HS-27A (cell line): ENCODE data around the gene EXOSC10.
A peak's percentile ranks its signal among the peaks of the same experiment; 100 is the strongest.
"Not testable (repeated sequence)": the region's sequence is repeated elsewhere in the genome, so short reads cannot be mapped to it uniquely, and the experiment has no call there.

ENCODE experiments used
- DNase-seq: peaks from one replicate; pipeline ENCODE4 v3.0.0-alpha.2; 2012; ENCODE audit warnings: low read depth, missing footprints

Gene EXOSC10

DNA sequence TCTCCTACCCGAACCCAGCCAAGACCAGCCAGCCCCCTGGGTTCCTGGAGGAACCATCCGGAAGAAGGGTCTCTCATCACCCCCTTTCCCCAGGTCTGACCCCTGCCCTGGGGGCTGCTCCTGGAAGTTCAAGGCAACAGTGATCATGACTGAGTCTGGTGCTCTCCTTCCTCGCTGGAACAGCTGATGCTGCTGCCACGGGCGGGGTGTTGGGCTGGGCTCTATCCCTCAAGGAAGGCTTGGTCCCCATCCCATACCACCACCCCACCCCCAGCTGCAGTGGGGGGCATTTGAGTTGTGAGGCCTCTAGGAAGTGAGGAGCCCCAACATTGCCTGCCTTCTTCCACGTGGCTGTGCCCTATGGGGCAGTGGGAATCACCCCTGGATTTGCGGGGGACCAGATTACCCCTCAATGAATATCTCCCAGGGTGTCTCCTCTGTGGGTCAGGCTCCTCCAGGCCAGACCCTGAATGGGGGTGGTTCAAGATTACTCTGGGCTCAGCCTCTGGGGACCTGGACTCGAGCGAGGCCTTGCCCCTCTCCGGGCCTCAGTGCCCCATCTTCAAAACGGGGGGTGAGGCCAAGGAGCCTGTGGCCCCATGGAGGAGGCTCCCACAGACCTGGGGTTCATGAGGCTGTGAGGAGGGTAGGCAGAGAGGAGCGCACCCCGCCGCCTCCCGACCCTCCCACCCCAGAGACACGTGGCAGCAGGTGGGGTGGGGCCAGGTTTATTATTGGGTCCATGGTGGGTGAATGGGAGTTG lies 55.4 kb downstream of the EXOSC10 start:
- DNase-seq: no peak

GRCh38 chr1:11042995-11043874 lies 56.4 kb downstream of the EXOSC10 start:
- DNase-seq: no peak

- DNase-seq: no peak
These were observed 57.6 kb downstream of the EXOSC10 start for GRCh38 chr1:11042065-11042464.

DNA sequence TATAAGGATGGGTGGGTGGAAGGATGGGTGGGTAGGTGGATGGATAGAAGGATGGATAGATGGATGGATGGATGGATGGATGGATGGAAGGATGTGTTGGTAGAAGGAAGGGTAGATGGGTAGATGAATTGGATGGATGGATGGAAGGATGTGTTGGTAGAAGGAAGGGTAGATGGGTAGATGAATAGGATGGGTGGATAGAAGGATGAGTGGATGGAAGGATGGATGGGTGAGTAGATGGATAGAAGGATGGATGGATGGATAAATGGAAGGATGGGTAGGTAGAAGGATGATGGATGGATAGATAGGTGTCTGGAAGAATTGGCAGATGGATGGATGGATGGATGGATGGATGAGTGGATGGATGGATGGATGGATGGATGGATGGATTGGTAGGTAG lies 58.6 kb downstream of the EXOSC10 start:
- DNase-seq: no peak

GRCh38 chr1:11040105-11040429 lies 59.6 kb downstream of the EXOSC10 start:
- DNase-seq: not testable (repeated sequence)

DNA sequence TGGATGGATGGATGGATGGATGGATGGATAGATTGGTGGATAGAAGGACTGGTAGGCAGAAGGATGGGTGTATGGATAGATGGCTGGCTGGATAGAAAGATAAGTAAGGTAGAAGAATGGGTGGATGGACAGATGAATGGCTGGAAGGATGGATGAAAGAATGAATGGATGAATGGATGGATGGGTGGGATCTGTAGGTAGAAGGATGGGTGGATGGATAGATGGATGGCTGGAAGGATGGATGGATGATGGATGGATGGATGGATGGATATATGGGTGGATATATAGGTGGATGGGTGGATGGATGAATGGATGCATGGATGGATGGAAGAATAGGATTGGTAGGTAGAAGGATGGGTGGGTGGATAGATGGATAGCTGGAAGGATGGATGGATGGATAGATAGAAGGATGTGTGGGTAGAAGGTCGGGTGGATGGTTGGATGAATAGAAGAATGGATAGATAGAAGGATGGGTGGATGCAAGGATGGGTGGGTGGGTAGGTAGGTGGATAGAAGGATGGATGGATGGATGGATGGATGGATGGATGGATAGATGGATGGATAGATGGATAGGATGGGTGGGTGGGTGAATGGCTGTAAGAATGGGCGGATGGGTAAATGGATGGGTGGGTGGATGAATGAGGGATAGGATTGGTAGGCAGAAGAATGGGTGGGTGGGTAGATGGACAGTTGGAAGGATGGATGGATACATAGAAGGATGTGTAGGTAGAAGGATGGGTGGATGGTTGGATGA lies 60.1 kb downstream of the EXOSC10 start:
- no peak for DNase-seq

DNA sequence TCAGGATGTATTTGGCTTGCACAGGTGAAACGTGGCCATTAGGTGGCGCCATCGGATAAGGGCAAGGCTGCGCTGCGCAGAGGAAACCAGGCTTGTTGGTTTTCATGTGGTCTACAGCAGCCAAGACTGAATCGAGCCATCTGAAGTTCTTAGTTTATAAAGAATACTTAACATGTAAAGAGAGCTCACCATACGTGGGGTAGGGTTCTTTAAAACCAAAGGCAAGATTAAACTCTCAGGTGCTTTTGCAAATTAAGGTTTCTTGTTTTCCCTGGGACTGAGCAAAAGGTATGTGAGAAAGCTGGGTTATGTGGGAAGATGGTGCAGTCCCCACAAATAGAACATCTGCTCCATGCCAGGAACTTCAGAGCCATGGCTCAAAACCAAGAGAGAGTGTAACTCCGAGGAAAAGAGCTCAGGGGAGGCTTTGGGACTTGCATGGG lies 61.9 kb downstream of the EXOSC10 start:
- DNase-seq: peak; percentile 45

GRCh38 chr1:11037019-11037739 lies 62.5 kb downstream of the EXOSC10 start:
- not testable (repeated sequence) for DNase-seq

GRCh38 chr1:11031624-11032262 lies 67.9 kb downstream of the EXOSC10 start:
- no peak for DNase-seq

- no peak for DNase-seq
These were observed 68.8 kb downstream of the EXOSC10 start for GRCh38 chr1:11030865-11031264.

- DNase-seq: no peak
These were observed 71.7 kb downstream of the EXOSC10 start for GRCh38 chr1:11028018-11028417.

- DNase-seq: no peak
These were observed 72.4 kb downstream of the EXOSC10 start for GRCh38 chr1:11027316-11027715.

DNA sequence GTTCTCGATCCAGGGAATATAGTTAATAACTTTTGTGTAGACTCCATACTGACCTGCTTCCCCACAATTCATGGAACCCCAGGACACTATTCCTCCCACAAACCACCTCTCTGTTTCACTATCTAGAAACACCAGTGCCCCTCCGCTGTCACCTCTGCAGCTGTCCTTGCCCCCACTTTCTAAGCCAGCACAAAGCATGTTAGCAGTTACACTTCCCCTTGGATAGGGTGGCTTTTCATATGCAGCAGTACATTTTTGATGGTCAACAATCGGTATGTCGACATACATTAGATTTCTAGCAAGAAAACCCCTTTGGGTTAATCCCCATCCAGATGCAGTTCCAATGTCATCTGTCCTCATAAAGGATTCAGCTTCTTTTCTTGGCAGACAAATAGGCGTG lies 72.8 kb downstream of the EXOSC10 start:
- no peak for DNase-seq

DNA sequence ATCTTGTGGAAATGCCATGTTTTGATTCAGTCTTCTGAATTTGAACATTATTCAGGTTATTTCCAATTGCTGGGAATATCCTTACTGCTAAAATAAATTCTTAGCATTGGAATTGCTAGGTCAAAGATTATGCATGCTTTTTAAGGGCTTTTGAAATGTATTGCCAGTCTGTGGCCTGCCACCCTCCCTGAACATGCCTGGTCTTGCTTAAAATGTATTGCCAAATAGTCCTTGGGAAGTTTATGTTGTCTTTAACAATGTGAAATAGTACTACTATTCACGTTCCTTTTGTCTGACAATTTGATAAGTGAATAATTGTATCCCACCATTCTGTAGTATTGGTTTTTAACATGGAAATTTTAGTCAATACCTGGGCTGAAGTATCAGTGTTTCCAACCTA lies 73.6 kb downstream of the EXOSC10 start:
- DNase-seq: no peak

- no peak for DNase-seq
These were observed 74.1 kb downstream of the EXOSC10 start for GRCh38 chr1:11025618-11026017.

DNA sequence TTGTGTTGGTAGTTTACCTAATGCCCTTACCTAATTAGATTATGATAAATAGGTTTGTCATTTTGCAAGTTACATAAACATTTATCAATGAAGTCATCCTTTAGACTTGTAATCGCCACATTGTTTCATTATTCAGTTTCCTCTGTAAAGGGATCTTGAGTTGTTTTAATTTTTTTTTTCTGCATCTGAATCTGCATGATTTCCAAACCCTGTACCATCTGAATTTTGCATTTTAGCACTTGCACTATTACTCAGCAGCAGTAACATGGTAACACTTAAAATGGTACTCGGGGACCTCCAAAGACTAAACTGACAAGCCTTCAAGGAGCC lies 74.8 kb downstream of the EXOSC10 start:
- no peak for DNase-seq

DNA sequence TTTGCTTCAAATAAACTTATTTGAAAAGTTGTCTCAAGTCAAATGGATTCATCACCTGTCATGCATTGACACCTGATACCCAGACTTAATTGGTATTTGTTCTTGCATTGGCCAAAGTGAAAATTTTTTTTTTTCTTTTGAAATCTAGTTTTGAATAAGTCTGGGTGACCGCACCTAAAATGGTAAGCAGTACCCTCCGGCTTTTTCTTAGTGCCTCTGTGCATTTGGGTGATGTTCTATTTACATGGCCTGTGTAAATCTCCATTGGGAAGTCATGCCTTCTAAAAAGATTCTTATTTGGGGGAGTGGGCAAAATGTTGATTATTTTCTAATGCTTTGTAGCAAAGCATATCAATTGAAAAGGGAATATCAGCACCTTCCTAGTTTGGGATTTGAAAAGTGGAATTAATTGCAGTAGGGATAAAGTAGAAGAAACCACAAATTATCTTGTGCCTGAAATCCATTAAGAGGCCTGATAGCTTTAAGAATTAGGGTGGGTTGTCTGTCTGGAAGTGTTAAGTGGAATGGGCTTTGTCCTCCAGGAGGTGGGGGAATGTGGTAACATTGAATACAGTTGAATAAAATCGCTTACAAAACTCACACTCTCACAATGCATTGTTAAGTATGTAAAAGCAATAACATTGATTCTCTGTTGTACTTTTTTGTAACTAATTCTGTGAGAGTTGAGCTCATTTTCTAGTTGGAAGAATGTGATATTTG lies 75.4 kb downstream of the EXOSC10 start:
- DNase-seq: no peak

DNA sequence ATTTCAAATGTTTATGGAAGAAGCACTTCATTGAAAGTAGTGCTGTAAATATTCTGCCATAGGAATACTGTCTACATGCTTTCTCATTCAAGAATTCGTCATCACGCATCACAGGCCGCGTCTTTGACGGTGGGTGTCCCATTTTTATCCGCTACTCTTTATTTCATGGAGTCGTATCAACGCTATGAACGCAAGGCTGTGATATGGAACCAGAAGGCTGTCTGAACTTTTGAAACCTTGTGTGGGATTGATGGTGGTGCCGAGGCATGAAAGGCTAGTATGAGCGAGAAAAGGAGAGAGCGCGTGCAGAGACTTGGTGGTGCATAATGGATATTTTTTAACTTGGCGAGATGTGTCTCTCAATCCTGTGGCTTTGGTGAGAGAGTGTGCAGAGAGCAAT lies 76.5 kb downstream of the EXOSC10 start:
- no peak for DNase-seq

DNA sequence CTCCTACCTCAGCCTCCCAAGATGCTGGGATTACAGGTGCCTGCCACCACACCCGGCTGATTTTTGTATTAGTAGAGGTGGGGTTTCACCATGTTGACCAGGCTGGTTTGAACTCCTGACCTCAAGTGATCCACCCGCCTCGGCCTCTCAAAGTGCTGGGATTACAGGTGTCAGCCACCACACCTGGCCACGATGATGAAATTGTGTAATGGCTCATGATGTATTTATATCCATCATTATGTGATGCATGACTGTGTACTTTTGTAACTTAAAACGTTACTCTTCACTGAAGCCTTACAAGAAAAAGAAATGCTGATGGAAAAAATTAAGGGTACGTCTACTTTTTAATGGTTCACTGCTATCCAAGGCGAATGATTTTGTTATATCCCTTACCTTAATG lies 79.7 kb downstream of the EXOSC10 start:
- no peak for DNase-seq

DNA sequence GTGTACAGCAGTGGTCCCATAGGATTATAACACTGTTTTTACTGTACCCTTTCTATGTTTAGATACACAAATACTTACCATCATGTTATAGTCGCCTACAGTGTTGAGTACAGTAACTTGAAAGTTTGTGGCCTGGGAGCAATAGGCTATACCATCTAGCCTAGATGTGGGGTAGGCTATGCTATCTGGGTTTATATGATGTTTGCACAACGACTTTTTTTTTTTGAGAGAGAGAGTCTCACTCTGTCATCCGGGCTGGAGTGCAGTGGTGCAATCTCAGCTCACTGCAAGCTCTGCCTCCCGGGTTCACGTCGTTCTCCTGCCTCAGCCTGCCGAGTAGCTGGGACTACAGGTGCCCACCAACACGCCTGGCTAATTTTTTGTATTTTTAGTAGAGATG lies 80.3 kb downstream of the EXOSC10 start:
- not testable (repeated sequence) for DNase-seq
